ENCODE results near the gene C9orf85.

Gene C9orf85

DNA sequence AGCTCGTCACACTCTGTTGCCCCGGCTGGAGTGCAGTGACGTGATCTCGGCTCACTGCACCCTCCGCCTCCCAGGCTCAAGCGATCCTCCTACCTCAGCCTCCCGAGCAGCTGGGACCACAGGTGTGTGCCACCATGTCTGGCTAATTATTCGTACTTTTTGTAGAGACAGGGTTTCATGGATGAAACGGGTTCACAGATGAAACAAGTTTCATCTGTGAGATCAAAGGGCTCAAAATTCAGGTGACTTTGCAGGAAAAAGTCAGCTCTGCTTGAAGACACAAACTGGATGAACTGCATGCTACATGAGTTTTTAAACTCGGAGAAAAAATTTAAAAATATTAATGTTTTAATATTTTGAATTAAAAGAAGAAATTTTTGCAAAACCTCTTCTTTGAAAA is 24.9 kb upstream of the C9orf85 start:
- H3K9me3 ChIP-seq, result no peaks in the 10 kb centered on the region
- no peaks in the 10 kb centered on the region for H3K36me3 ChIP-seq
- H3K4me3 ChIP-seq (ENCODE audit: low read depth in 1 of 2, low read length in 1 of 2), result no peak overlapping the region
- peaks cover 0 to 14% of the 10 kb centered on the region in 2 experiments for H3K4me1 ChIP-seq (ENCODE audit: control insufficient read depth in 1 of 2, insufficient read depth in 1 of 2, low read depth in 1 of 2, low read length in 1 of 2)
- H3K27me3 ChIP-seq, result no peaks in the 10 kb centered on the region
- TF ChIP-seq, protein P1, sequence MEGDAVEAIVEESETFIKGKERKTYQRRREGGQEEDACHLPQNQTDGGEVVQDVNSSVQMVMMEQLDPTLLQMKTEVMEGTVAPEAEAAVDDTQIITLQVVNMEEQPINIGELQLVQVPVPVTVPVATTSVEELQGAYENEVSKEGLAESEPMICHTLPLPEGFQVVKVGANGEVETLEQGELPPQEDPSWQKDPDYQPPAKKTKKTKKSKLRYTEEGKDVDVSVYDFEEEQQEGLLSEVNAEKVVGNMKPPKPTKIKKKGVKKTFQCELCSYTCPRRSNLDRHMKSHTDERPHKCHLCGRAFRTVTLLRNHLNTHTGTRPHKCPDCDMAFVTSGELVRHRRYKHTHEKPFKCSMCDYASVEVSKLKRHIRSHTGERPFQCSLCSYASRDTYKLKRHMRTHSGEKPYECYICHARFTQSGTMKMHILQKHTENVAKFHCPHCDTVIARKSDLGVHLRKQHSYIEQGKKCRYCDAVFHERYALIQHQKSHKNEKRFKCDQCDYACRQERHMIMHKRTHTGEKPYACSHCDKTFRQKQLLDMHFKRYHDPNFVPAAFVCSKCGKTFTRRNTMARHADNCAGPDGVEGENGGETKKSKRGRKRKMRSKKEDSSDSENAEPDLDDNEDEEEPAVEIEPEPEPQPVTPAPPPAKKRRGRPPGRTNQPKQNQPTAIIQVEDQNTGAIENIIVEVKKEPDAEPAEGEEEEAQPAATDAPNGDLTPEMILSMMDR (IDR thresholded peaks at IDR 0.05), result no peak
- H3K27ac ChIP-seq, result no peak overlapping the region

DNA sequence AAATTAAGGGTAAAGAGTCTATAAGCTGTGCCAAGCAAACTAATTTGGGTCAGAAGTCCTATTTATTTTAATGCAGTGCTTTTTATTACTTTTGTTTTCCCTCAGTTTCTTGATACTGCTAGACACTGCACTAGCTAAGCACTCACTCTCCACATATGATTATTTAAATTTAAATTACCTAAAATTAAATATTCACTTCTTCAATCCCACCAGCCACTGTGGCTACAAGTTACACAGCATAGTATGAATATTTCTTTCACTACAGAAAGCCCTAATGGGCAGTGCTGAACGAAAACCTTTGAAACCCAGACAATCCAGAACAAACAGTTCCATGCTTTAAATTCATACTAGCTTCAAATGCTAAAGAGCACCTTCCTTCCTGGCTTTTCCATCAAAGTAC is 24.1 kb upstream of the C9orf85 start:
- TF ChIP-seq, protein P1 (IDR thresholded peaks at IDR 0.05), result no peak
- Histone ChIP-seq H3K27me3 (no peaks in the 10 kb centered on the region), H3K27ac (no peak overlapping the region), H3K4me3 (ENCODE audit: low read depth in 1 of 2, low read length in 1 of 2) (no peak overlapping the region), H3K36me3 (no peaks in the 10 kb centered on the region), H3K9me3 (no peaks in the 10 kb centered on the region), H3K4me1 (ENCODE audit: control insufficient read depth in 1 of 2, insufficient read depth in 1 of 2, low read depth in 1 of 2, low read length in 1 of 2) (peaks cover 0 to 14% of the 10 kb centered on the region in 2 experiments)

DNA sequence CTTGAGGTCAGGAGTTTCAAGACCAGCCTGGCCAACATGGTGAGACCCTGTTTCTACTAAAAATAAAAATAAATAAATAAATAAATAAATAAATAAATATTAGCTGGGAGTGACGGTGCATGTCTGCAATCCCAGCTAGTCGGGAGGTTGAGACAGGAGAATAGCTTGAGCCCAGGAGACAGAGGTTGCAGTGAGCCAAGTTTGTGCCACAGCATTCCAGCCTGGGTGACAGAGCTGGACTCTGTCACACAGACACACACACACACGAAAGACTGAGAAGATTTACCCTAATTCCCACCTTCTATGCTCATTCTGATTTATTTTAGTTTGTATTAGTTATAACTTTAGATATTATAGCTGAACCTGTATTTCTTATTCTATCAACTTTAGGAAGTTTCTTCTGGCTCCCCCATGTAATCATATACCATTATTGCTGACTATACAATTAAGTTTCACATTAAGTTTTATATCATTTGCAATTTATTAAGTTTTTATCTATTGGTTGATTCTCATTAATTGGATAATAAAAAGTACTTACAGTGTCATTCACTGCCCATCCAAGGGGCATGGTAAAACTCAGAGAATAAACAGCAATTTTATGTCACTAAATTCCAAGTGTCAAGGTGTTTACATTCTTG is 21.3 kb upstream of the C9orf85 start:
- no peak overlapping the region for H3K4me3 ChIP-seq (ENCODE audit: low read depth in 1 of 2, low read length in 1 of 2)
- H3K36me3 ChIP-seq, result no peaks in the 10 kb centered on the region
- H3K27me3 ChIP-seq, result no peaks in the 10 kb centered on the region
- peaks cover 4 to 21% of the 10 kb centered on the region in 2 experiments for H3K4me1 ChIP-seq (ENCODE audit: control insufficient read depth in 1 of 2, insufficient read depth in 1 of 2, low read depth in 1 of 2, low read length in 1 of 2)
- H3K27ac ChIP-seq, result no peak overlapping the region
- no peaks in the 10 kb centered on the region for H3K9me3 ChIP-seq
- TF ChIP-seq, protein P1 (IDR thresholded peaks at IDR 0.05), result no peak

DNA sequence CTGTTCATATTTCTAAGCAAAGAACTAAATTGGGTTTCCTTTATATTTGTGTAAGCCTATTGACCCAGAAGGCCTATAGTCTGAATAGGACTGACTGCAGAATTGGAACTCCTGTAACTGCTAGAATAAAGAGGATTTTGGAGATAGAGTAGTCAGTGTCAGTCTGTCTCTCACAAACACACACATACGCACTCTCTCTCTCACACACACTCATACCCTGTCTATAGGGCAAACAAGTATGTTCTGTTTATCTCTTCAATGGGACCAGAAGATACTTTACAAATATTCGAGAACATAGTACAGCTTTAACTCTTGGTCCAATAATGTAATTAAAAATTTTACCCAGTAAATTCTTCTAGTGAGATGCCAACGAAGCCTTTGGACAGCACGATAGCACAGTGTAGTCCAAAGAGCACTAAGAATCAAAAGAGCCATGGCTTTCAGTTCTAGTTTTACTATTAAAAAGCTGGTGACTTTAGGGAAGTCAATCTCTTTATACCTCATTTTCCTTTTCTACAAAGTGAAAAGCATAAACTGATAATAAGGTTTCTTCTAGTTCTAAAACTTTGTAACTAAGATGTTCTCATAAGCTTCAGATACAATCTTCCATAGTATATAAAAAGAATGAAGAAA is 19.8 kb upstream of the C9orf85 start:
- H3K4me3 ChIP-seq (ENCODE audit: low read depth in 1 of 2, low read length in 1 of 2), result no peak overlapping the region
- peaks cover 11 to 26% of the 10 kb centered on the region in 2 experiments for H3K4me1 ChIP-seq (ENCODE audit: control insufficient read depth in 1 of 2, insufficient read depth in 1 of 2, low read depth in 1 of 2, low read length in 1 of 2)

DNA sequence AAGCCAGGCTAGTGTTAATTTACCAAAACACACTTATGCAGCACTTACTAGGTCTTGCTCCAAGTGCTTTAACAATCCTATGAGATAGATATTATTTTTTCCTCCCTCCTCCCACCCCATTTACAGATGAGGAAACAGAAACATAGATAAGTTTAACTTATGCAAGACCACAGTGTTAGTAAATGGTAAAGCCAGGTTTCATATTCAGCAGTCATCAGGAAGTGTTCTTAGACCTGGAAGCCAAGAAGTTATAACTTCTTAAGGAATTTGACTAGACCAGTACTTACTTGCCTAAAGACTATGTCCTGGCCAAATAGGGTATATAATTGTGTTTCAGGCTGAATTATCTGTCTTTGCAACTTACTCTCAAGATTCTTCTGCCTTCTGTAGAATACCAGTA is 16.3 kb upstream of the C9orf85 start:
- Histone ChIP-seq H3K4me3 (ENCODE audit: low read depth in 1 of 2, low read length in 1 of 2) (no peak overlapping the region), H3K36me3 (no peaks in the 10 kb centered on the region), H3K27ac (peak overlapping the region; percentile 46), H3K27me3 (no peaks in the 10 kb centered on the region), H3K9me3 (no peaks in the 10 kb centered on the region), H3K4me1 (ENCODE audit: control insufficient read depth in 1 of 2, insufficient read depth in 1 of 2, low read depth in 1 of 2, low read length in 1 of 2) (peaks cover 24 to 50% of the 10 kb centered on the region in 2 experiments)
- TF ChIP-seq, protein P1 (IDR thresholded peaks at IDR 0.05), result no peak

More for the DNA sequence above, 19.8 kb upstream of the C9orf85 start:
- TF ChIP-seq, protein P1 (IDR thresholded peaks at IDR 0.05), result no peak
- Histone ChIP-seq H3K27ac (no peak overlapping the region), H3K9me3 (no peaks in the 10 kb centered on the region), H3K36me3 (no peaks in the 10 kb centered on the region), H3K27me3 (no peaks in the 10 kb centered on the region)
